Activated B cell treated with CpG ODN at 0.5 μM for 24 hours (primary cell): ENCODE results near the gene TUBA3D. TPM values are rescaled to one million over a fixed set of nuclear protein-coding genes. Genes with fewer than 3 reads are reported as not detected.
"Not testable (repeated sequence)": the region's sequence is repeated elsewhere in the genome, so short reads cannot be mapped to it uniquely, and the experiment has no call there.

ENCODE experiments used
- ATAC-seq: fragments of 200-7000 bp; cut with Tn5 transposase; one replicate; pipeline ENCODE4 v1.10.0; 2021; ENCODE audit warnings: low read depth, mild to moderate bottlenecking, moderate library complexity
- CTCF ChIA-PET: fragments of 350-600 bp; sonication (Branson Sonifier 250); formaldehyde crosslinking; loops from one replicate; lab custom pipeline; 2021; ENCODE audit warnings: antibody characterized with exemption; lab: Charles Lee
- POLR2A ChIA-PET: fragments of 350-600 bp; sonication (Branson Sonifier 250); formaldehyde crosslinking; loops from one replicate; lab custom pipeline; 2021; ENCODE audit warnings: antibody characterized with exemption; lab: Charles Lee
- DNase-seq: peaks from one replicate; pipeline ENCODE4 v3.0.0; 2022
- H3K27ac Mint-ChIP-seq: one replicate; pipeline ENCODE4 v1.8.0; 2020; ENCODE audit warnings: mixed read lengths
- H3K27me3 Mint-ChIP-seq: one replicate; pipeline ENCODE4 v1.8.0; 2021; ENCODE audit warnings: mixed read lengths
- H3K36me3 Mint-ChIP-seq: one replicate; pipeline ENCODE4 v1.8.0; 2021; ENCODE audit warnings: low read depth, mixed read lengths
- H3K4me1 Mint-ChIP-seq: one replicate; pipeline ENCODE4 v1.8.0; 2021; ENCODE audit warnings: mixed read lengths
- H3K4me3 Mint-ChIP-seq: one replicate; pipeline ENCODE4 v1.8.0; 2020; ENCODE audit warnings: mild to moderate bottlenecking, mixed read lengths
- H3K9me3 Mint-ChIP-seq: one replicate; pipeline ENCODE4 v1.8.0; 2020; ENCODE audit warnings: mixed read lengths
- CTCF ChIP-seq: fragments of 200-600 bp; IDR thresholded peaks from one replicate; pipeline ENCODE4 v1.8.0; 2022; ENCODE audit warnings: antibody characterized with exemption, mild to moderate bottlenecking
- intact Hi-C: fragments of 100-400 bp; cut with micrococcal nuclease; formaldehyde crosslinking; loops from one replicate; pipeline ENCODE4 v1.15.1; 2024
- total RNA-seq: library from RNA; stranded (reverse); gene quantifications from 2 replicates; pipeline ENCODE4 v1.2.3, GENCODE V29; 2022

Gene TUBA3D
- total RNA-seq, 1 donor from 2014 or later = not detected

GRCh38 chr2:131517106-131517831 is 41.4 kb downstream of the TUBA3D start:
- TF ChIP-seq CTCF = no peak
- ATAC-seq (no peak), DNase-seq (no peak)
- intact Hi-C loops = no loop called here
- no peaks in the 10 kb centered on the region for H3K9me3 Mint-ChIP-seq
- H3K36me3 Mint-ChIP-seq = peaks cover 50% of the 10 kb centered on the region
- no peak overlapping the region for H3K27ac Mint-ChIP-seq
- CTCF ChIA-PET = no interaction called here
- peaks cover 24% of the 10 kb centered on the region for H3K4me1 Mint-ChIP-seq
- no peaks in the 10 kb centered on the region for H3K27me3 Mint-ChIP-seq
- no peak overlapping the region for H3K4me3 Mint-ChIP-seq
- POLR2A ChIA-PET = no interaction called here

- H3K4me1 Mint-ChIP-seq = peaks cover 18% of the 10 kb centered on the region
- DNase-seq, CTCF ChIA-PET, ATAC-seq, POLR2A ChIA-PET, H3K27me3 Mint-ChIP-seq, intact Hi-C loops, H3K27ac Mint-ChIP-seq, H3K4me3 Mint-ChIP-seq, H3K9me3 Mint-ChIP-seq: not testable (repeated sequence)
- peaks cover 45% of the 10 kb centered on the region for H3K36me3 Mint-ChIP-seq
Measured at GRCh38 chr2:131517856-131518255, 41.9 kb downstream of the TUBA3D start.

DNA sequence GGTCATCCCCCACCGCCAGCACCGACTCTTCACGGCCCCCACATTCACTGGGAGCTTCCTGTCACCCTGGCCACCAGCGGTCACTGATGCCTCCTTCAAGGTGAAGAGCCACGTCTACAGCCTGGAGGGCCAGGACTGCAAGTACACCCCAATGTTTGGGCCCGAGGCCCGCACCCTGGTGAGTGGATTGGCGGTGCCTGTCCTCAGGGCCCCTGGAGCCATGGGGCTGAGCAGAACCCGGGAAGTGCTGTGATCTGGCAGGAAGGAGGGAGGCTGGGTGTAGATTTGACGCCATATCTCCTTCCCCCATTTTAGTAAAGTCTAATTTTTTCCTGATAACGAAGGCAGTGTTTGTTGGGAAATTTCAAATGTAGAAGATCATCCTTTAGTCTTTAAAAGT is 42.6 kb downstream of the TUBA3D start:
- CTCF ChIA-PET, H3K27ac Mint-ChIP-seq, intact Hi-C loops, H3K4me3 Mint-ChIP-seq, POLR2A ChIA-PET, H3K27me3 Mint-ChIP-seq, DNase-seq, ATAC-seq, H3K9me3 Mint-ChIP-seq: not testable (repeated sequence)
- peaks cover 17% of the 10 kb centered on the region for H3K4me1 Mint-ChIP-seq
- peaks cover 43% of the 10 kb centered on the region for H3K36me3 Mint-ChIP-seq

DNA sequence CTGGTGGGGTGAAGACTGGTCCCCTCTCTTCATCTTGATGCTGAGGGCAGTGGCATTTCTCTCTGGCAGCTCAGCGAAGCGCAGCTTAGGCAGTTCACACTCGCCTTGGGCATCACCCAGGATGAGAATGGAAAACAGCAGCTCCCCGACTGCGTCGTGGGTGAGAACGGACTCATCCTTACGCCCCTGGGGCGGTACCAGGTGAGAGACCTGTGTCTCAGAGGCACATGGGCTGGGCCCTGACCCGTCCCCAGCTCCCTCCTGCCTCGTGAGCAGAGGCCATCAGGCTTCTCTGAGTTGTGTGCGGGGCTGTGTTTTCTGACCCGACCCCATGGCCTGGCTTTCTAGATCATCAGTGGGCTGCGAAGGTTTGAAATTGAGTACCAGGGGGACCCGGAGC is 43.5 kb downstream of the TUBA3D start:
- H3K4me3 Mint-ChIP-seq = no peak overlapping the region
- no peak for TF ChIP-seq CTCF
- POLR2A ChIA-PET = no interaction called here
- H3K36me3 Mint-ChIP-seq = peaks cover 37% of the 10 kb centered on the region
- CTCF ChIA-PET = no interaction called here
- no peaks in the 10 kb centered on the region for H3K27me3 Mint-ChIP-seq
- H3K9me3 Mint-ChIP-seq = no peaks in the 10 kb centered on the region
- intact Hi-C loops = no loop called here
- H3K27ac Mint-ChIP-seq = no peak overlapping the region
- DNase-seq (no peak), ATAC-seq (no peak)
- peaks cover 8% of the 10 kb centered on the region for H3K4me1 Mint-ChIP-seq

DNA sequence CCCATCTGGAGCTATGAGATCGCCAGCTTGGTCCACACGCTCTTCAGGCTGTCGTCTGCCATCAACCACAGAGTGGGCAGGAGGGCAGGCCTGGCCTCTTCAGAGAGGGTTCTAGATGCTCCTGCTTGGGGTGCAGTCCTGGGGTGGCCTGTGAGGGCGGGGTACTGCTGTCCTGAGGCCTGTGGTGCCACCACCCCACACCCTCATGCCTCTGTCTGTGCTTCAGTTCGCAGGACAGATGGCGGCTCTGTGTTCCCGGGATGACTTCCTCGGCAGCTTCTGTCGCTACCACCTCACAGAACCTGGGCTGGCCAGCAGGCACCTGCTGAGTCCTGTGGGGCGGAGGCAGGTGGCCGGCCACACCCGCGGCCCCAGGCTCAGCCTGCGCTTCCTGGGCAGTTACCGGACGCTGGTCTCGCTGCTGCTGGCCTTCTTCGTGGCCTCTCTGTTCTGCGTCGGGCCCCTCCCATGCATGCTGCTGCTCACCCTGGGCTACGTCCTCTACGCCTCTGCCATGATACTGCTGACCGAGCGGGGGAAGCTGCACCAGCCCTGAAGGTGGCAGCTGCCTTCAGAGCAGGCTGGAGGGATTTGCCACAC is 44.1 kb downstream of the TUBA3D start:
- POLR2A ChIA-PET, ATAC-seq, DNase-seq, CTCF ChIA-PET, H3K9me3 Mint-ChIP-seq, H3K4me1 Mint-ChIP-seq, intact Hi-C loops, H3K27me3 Mint-ChIP-seq, H3K4me3 Mint-ChIP-seq, H3K27ac Mint-ChIP-seq: not testable (repeated sequence)
- H3K36me3 Mint-ChIP-seq = peaks cover 35% of the 10 kb centered on the region

- no peak overlapping the region for H3K4me3 Mint-ChIP-seq
- no peaks in the 10 kb centered on the region for H3K4me1 Mint-ChIP-seq
- H3K36me3 Mint-ChIP-seq = peaks cover 35% of the 10 kb centered on the region
- no peak for ATAC-seq
- ChIA-PET POLR2A (no interaction called here), CTCF (no interaction called here)
- no peaks in the 10 kb centered on the region for H3K9me3 Mint-ChIP-seq
- TF ChIP-seq CTCF = no peak
- no peak for DNase-seq
- H3K27ac Mint-ChIP-seq = no peak overlapping the region
- intact Hi-C loops = no loop called here
- no peaks in the 10 kb centered on the region for H3K27me3 Mint-ChIP-seq
Measured at GRCh38 chr2:131520526-131520925, 44.6 kb downstream of the TUBA3D start.

- intact Hi-C loops, DNase-seq, H3K9me3 Mint-ChIP-seq, H3K27me3 Mint-ChIP-seq, ATAC-seq, POLR2A ChIA-PET, H3K27ac Mint-ChIP-seq, H3K4me1 Mint-ChIP-seq, CTCF ChIA-PET, H3K4me3 Mint-ChIP-seq: not testable (repeated sequence)
- peaks cover 31% of the 10 kb centered on the region for H3K36me3 Mint-ChIP-seq
Measured at GRCh38 chr2:131521524-131521923, 45.6 kb downstream of the TUBA3D start.
